GM12878 (cell line): ENCODE results near the gene IQGAP3. TPM values are rescaled to one million over a fixed set of nuclear protein-coding genes. Genes with fewer than 3 reads are reported as not detected.

Source experiments
- ATAC-seq: fragments of 200-7000 bp; cut with Tn5 transposase; 3 replicates; pipeline ENCODE4 v1.9.1; 2020; ENCODE audit warnings: mild to moderate bottlenecking, moderate library complexity
- BruUV-seq: library from RNA; stranded (reverse); fragments of 400-500 nt; replicated peaks from 2 replicates; lab custom pipeline; 2021; lab: Mats Ljungman, UMichigan
- CTCF ChIA-PET: fragments of 300-600 bp; sonication (Branson Sonifier 250); formaldehyde crosslinking; extraction: SDS; loops from one replicate; lab custom pipeline; 2021; ENCODE audit warnings: inconsistent platforms; lab: Yijun Ruan, JAX
- POLR2A ChIA-PET: fragments of 350-600 bp; formaldehyde crosslinking; extraction: SDS; loops from one replicate; lab custom pipeline; 2021; ENCODE audit warnings: inconsistent platforms; lab: Charles Lee
- RAD21 ChIA-PET: fragments of 300-600 bp; sonication (Branson Sonifier 250); formaldehyde crosslinking; loops from one replicate; lab custom pipeline; 2023; ENCODE audit warnings: antibody characterized with exemption; ENCODE audit not compliant: unreplicated experiment; lab: Charles Lee
- SMC1A ChIA-PET: fragments of 300-600 bp; sonication (Branson Sonifier 250); formaldehyde crosslinking; loops from one replicate; lab custom pipeline; 2023; ENCODE audit not compliant: unreplicated experiment, uncharacterized antibody; lab: Charles Lee
- DNase-seq: peaks from one replicate; pipeline ENCODE4 v3.0.0-alpha.2; 2011; ENCODE audit warnings: low read depth, low spot score
- FAIRE-seq: peaks from 3 replicates; lab custom pipeline; 2011; peaks lifted over from hg19 to GRCh38; lab: Jason Lieb, UNC
- H2AFZ ChIP-seq: 2 replicates; pipeline ENCODE4 v1.6.0; 2011; ENCODE audit warnings: low read depth, low read length, control low read depth; ENCODE audit not compliant: control insufficient read depth
- H3K27ac ChIP-seq: 2 replicates; pipeline ENCODE4 v1.5.1; 2011; ENCODE audit warnings: control low read depth; ENCODE audit not compliant: control insufficient read depth, insufficient read depth
- H3K27me3 ChIP-seq, 2 experiments: replicated peaks in 1 of 2; 2 replicates each; pipeline versions ENCODE4 v1.6.0 to v1.6.1; 2011; ENCODE audit warnings: low read length in 1 of 2; ENCODE audit not compliant: control insufficient read depth in 2 of 2, insufficient read depth in 2 of 2
- H3K36me3 ChIP-seq, 2 experiments: 2 replicates each; pipeline ENCODE4 v1.5.1; 2011; ENCODE audit warnings: low read length in 1 of 2; ENCODE audit not compliant: control insufficient read depth in 2 of 2, insufficient read depth in 2 of 2
- H3K4me1 ChIP-seq: 2 replicates; pipeline ENCODE4 v1.6.1; 2011; ENCODE audit warnings: mild to moderate bottlenecking, low read length, moderate library complexity, mixed read lengths; ENCODE audit not compliant: control insufficient read depth, insufficient read depth
- H3K4me2 ChIP-seq: 2 replicates; pipeline ENCODE4 v1.6.0; 2011; ENCODE audit warnings: control low read depth; ENCODE audit not compliant: control insufficient read depth, insufficient read depth
- H3K4me3 ChIP-seq: fragments of 200-600 bp; sonication (generic); 2 replicates; pipeline ENCODE4 v1.5.1; 2016
- H3K79me2 ChIP-seq: 2 replicates; pipeline ENCODE4 v1.6.0; 2011; ENCODE audit warnings: low read length; ENCODE audit not compliant: control insufficient read depth, insufficient read depth
- H3K9ac ChIP-seq: 2 replicates; pipeline ENCODE4 v1.8.0; 2011; ENCODE audit warnings: low read length, control low read depth, mixed read lengths; ENCODE audit not compliant: control insufficient read depth, insufficient read depth
- H3K9me3 ChIP-seq: replicated peaks from 3 replicates; pipeline ENCODE4 v1.5.1; 2011; ENCODE audit warnings: mild to moderate bottlenecking, low read length; ENCODE audit not compliant: control insufficient read depth, insufficient read depth
- H4K20me1 ChIP-seq: 2 replicates; pipeline ENCODE4 v1.6.0; 2011; ENCODE audit not compliant: control insufficient read depth, insufficient read depth
- CHD1 ChIP-seq: IDR thresholded peaks from 2 replicates; pipeline ENCODE4 v1.6.1; 2012; ENCODE audit warnings: low read depth, low read length, improper control_type of control experiment
- CTCF ChIP-seq, 3 experiments: IDR thresholded peaks in 2 of 3; conservative IDR thresholded peaks in 1 of 3; 2 replicates each; pipeline ENCODE4 v1.5.1; 2011; ENCODE audit warnings: low read depth in 3 of 3, low read length in 3 of 3, mild to moderate bottlenecking in 3 of 3, control low read depth in 2 of 3, moderate library complexity in 2 of 3, inconsistent platforms in 1 of 3, mixed read lengths in 1 of 3; ENCODE audit not compliant: control insufficient read depth in 2 of 3, insufficient read depth in 1 of 3; ENCODE audit errors: extremely low read depth in 1 of 3
- EGR1 ChIP-seq, 2 experiments: IDR thresholded peaks; 1 replicate in 1 of 2; 2 replicates in 1 of 2; pipeline ENCODE4 v1.6.1; 2011 to 2012; ENCODE audit warnings: low read depth in 2 of 2, low read length in 2 of 2, borderline replicate concordance in 1 of 2, mild to moderate bottlenecking in 1 of 2, moderate library complexity in 1 of 2
- HDGF ChIP-seq: fragments of 450-650 bp; IDR thresholded peaks from 2 replicates; pipeline ENCODE4 v1.6.1; 2016; ENCODE audit warnings: antibody characterized with exemption
- IKZF1 ChIP-seq: fragments of 450-650 bp; conservative IDR thresholded peaks from 2 replicates; pipeline ENCODE4 v1.6.1; 2017; ENCODE audit warnings: antibody characterized with exemption, mild to moderate bottlenecking
- MEF2B ChIP-seq: fragments of 450-650 bp; IDR thresholded peaks from 2 replicates; pipeline ENCODE4 v1.6.1; 2018; ENCODE audit warnings: mild to moderate bottlenecking, moderate library complexity; ENCODE audit not compliant: partially characterized antibody, poor library complexity, severe bottlenecking
- MTA2 ChIP-seq: fragments of 450-650 bp; IDR thresholded peaks from 2 replicates; pipeline ENCODE4 v1.6.1; 2016; ENCODE audit warnings: low read depth, mild to moderate bottlenecking, moderate library complexity
- POU2F2 ChIP-seq: IDR thresholded peaks from 3 replicates; pipeline ENCODE4 v1.6.1; 2011; ENCODE audit warnings: low read depth, mild to moderate bottlenecking, low read length, borderline replicate concordance
- RAD21 ChIP-seq: IDR thresholded peaks from 2 replicates; pipeline ENCODE4 v1.6.1; 2011; ENCODE audit warnings: mild to moderate bottlenecking, low read depth, low read length, moderate library complexity; ENCODE audit not compliant: insufficient read depth
- SIN3A ChIP-seq: IDR thresholded peaks from 2 replicates; pipeline ENCODE4 v1.6.1; 2012; ENCODE audit warnings: low read depth, low read length, improper control_type of control experiment
- SMARCA5 ChIP-seq: fragments of 450-650 bp; IDR thresholded peaks from 2 replicates; pipeline ENCODE4 v1.6.1; 2017; ENCODE audit warnings: mild to moderate bottlenecking
- SMC3 ChIP-seq: IDR thresholded peaks from 2 replicates; pipeline ENCODE4 v1.6.1; 2011; ENCODE audit warnings: low read length, improper control_type of control experiment, borderline replicate concordance
- STAT1 ChIP-seq: fragments of 450-650 bp; conservative IDR thresholded peaks from 2 replicates; pipeline ENCODE4 v1.6.1; 2014; ENCODE audit warnings: antibody characterized with exemption, mild to moderate bottlenecking
- YY1 ChIP-seq: IDR thresholded peaks from 2 replicates; pipeline ENCODE4 v1.6.1; 2011; ENCODE audit warnings: low read depth, mild to moderate bottlenecking, low read length
- ZNF207 ChIP-seq: fragments of 450-650 bp; IDR thresholded peaks from 2 replicates; pipeline ENCODE4 v1.6.1; 2014; ENCODE audit warnings: antibody characterized with exemption, mild to moderate bottlenecking, borderline replicate concordance
- ZNF217 ChIP-seq: fragments of 450-650 bp; IDR thresholded peaks from 2 replicates; pipeline ENCODE4 v1.6.1; 2017; ENCODE audit warnings: antibody characterized with exemption, mild to moderate bottlenecking
- WGBS: methylation state at CpG from one replicate; pipeline ENCODE4 v1.1.6; 2016; ENCODE audit warnings: low lambda C conversion rate; ENCODE audit not compliant: insufficient replicate concordance, insufficient coverage; ENCODE audit errors: missing lambda C conversion rate; 5-methylcytosine and 5-hydroxymethylcytosine counted together
- in situ Hi-C: fragments of 300-500 bp; cut with MboI; formaldehyde crosslinking; loops from 9 replicates; pipeline ENCODE4 v1.14.3; 2018; ENCODE audit warnings: mixed read lengths
- intact Hi-C: fragments of 100-400 bp; cut with micrococcal nuclease; formaldehyde crosslinking; loops from one replicate; pipeline ENCODE4 v1.14.2; 2022; ENCODE audit not compliant: unreplicated experiment
- polyA plus RNA-seq, 11 experiments: library from polyadenylated mRNA; depleted of rRNA in 4 of 11; unstranded in 6 of 11; stranded (reverse) in 5 of 11; fragments of >200 nt; fragmentation: Nextera tagmentation in 4 of 11; fragmentation: Illumina TruSeq in 1 of 11; extraction: Ambion mirVana in 4 of 11; extraction: Trizol in 1 of 11; gene quantifications; 1 replicate in 1 of 11; 2 replicates in 10 of 11; pipeline versions ENCODE4 v1.2.1 to v1.2.3, GENCODE V29; 2011 to 2016; ENCODE audit warnings: inconsistent platforms in 2 of 11, missing spikeins in 2 of 11, low read depth in 1 of 11
- total RNA-seq, 4 experiments: library from RNA; depleted of rRNA in 3 of 4; stranded (reverse); fragments of >200 nt in 3 of 4; fragmentation: Illumina TruSeq in 1 of 4; extraction: Trizol in 1 of 4; gene quantifications; 2 replicates each; pipeline versions ENCODE4 v1.2.1 to v1.2.3, GENCODE V29; 2013 to 2021

The IQGAP3 gene
- total and polyA plus RNA-seq, 10 of the 15 experiments (the other 5 are each of a cell fraction or from before 2014, with no cell fraction given) = 1.1 to 10.7 (median 7.9) TPM

- WGBS = 24% methylated on average over 34 of the region's 34 CpGs
- Histone ChIP-seq H3K27me3 (no peaks in the 10 kb centered on the region), H3K4me2 (peak overlapping the region; percentile 56), H3K4me3 (no peak overlapping the region), H4K20me1 (peaks cover 2% of the 10 kb centered on the region; the same call in 1 of the 2 replicates), H3K9ac (peak overlapping the region; percentile 52), H3K36me3 (peaks cover 62 to 70% of the 10 kb centered on the region in 2 experiments), H2AFZ (no peak overlapping the region), H3K27ac (peak overlapping the region; percentile 75), H3K79me2 (peaks cover 35% of the 10 kb centered on the region), H3K9me3 (no peaks in the 10 kb centered on the region), H3K4me1 (peaks cover 37% of the 10 kb centered on the region)
- no peak for TF ChIP-seq ZNF217
- TF ChIP-seq SMARCA5 = 0 out of 2 replicates have a peak, but pooled peaks have one; percentile 44
- no peak for TF ChIP-seq MTA2
- TF ChIP-seq EGR1 (IDR thresholded peaks at IDR 0.05; ENCODE audit: borderline replicate concordance in 1 of 2, low read depth in 2 of 2, low read length in 2 of 2) = no peak
- peak; percentile 90 for TF ChIP-seq YY1
- no peak for TF ChIP-seq CHD1
- TF ChIP-seq POU2F2 = 0 out of 3 replicates have a peak, but pooled peaks have one; percentile 24
- TF ChIP-seq ZNF207 = no peak
- 0 out of 2 replicates have a peak, but pooled peaks have one; percentile 24 for TF ChIP-seq SIN3A
- 0 out of 2 replicates have a peak, but pooled peaks have one; percentile 69 for TF ChIP-seq HDGF
- peak; percentile 33; the same call in 1 of the 2 replicates for TF ChIP-seq IKZF1
- peak; percentile 69 for TF ChIP-seq SMC3
- peak; percentile 36 for TF ChIP-seq MEF2B
- no peak for TF ChIP-seq STAT1
- TF ChIP-seq RAD21 = peak; percentile 59
- peak; percentile 66 to 85 (median 69) for TF ChIP-seq CTCF (IDR thresholded peaks at IDR 0.05 in 2 of 3, conservative IDR thresholded peaks at IDR 0.05 in 1 of 3; ENCODE audit: control insufficient read depth in 2 of 3, extremely low read depth in 1 of 3, insufficient read depth in 1 of 3, low read depth in 3 of 3, low read length in 3 of 3)
- DNase-seq = no peak
- peak; percentile 89 for ATAC-seq
- ChIA-PET SMC1A (interaction anchor here (0.7 to 21.2 kb wide), 16 partner anchors 10 to 140 kb away, joined by 3 to 460 read pairs (median 4); partner anchors contain the start of gene MEF2D), POLR2A (interaction anchor here (0.6 to 23.9 kb wide), 5 partner anchors 10 to 336 kb away, joined by 3 to 630 read pairs (median 5); partner anchors contain the start of genes MEF2D and SH2D2A), RAD21 (interaction anchor here (0.6 to 13.6 kb wide), 18 partner anchors 9 to 180 kb away, joined by 3 to 323 read pairs (median 6); partner anchors contain the start of genes GPATCH4, MEF2D, NAXE and TTC24), CTCF (interaction anchor here (0.6 to 5.7 kb wide), 34 partner anchors 9 to 192 kb away, joined by 3 to 140 read pairs (median 6); partner anchors contain the start of genes IQGAP3, MEF2D, NAXE and TTC24)
- intact Hi-C loops = loop anchor here (2.0 to 10.0 kb wide), 2 partner anchors 18 to 124 kb away; partner anchors contain the start of gene GPATCH4
- in situ Hi-C loops = no loop called here
- FAIRE-seq = no peak
- BruUV-seq = no TSS peak
Observed at GRCh38 chr1:156480411-156481192, 91.8 kb downstream of the IQGAP3 start.
